ENCODE data around the gene RTL9.

RTL9 gene

DNA sequence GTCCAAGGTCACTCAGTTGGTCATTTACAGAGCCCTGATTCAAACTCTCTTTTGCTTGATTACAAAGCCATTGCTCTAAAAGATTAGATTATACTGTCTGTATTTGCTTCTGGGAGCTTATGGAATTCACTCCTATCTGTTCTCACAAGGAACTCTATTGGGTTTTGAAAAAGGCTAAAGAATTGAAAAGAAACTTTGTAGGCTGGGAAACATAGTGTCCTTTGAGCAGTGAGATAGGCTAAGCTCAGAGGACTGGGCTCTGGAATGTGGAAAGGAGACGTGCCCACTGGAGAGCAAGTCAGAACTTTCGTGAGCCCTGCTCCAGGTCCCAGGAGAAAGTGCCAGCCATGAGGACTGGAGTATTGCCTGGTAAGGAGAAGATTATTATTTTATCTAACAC, at the start of gene RTL9:
TSS of gene RTL9 (plus strand) at position 301 of the 400 bp plus-strand sequence. CDS start 91,770 bp downstream, outside the sequence.
- H3K9me3 ChIP-seq (ENCODE audit: control insufficient read depth in 1 of 2, low read length in 2 of 2) = no peaks in the 10 kb centered on the region
- no peaks in the 10 kb centered on the region for H3K36me3 ChIP-seq (ENCODE audit: control insufficient read depth in 1 of 2, insufficient read depth in 2 of 2, low read length in 2 of 2)
- H3K27me3 ChIP-seq (ENCODE audit: low read depth, low read length) = no peaks in the 10 kb centered on the region
- no peak within 1 kb of the TSS for H3K27ac ChIP-seq (ENCODE audit: low read length)
- no peaks in the 10 kb centered on the region for H3K4me1 ChIP-seq (ENCODE audit: control insufficient read depth in 1 of 2, insufficient read depth in 2 of 2, low read length in 2 of 2)
- no peak within 1 kb of the TSS for H3K4me3 ChIP-seq (ENCODE audit: low read depth in 1 of 2, low read length in 2 of 2)

GRCh38 chrX:110310000-110310790, 48.5 kb upstream of the RTL9 start:
- Histone ChIP-seq H3K27ac (ENCODE audit: low read length) (no peak overlapping the region), H3K9me3 (ENCODE audit: control insufficient read depth in 1 of 2, low read length in 2 of 2) (no peaks in the 10 kb centered on the region), H3K27me3 (ENCODE audit: low read depth, low read length) (no peaks in the 10 kb centered on the region), H3K36me3 (ENCODE audit: control insufficient read depth in 1 of 2, insufficient read depth in 2 of 2, low read length in 2 of 2) (no peaks in the 10 kb centered on the region), H3K4me3 (ENCODE audit: low read depth in 1 of 2, low read length in 2 of 2) (no peak overlapping the region), H3K4me1 (ENCODE audit: control insufficient read depth in 1 of 2, insufficient read depth in 2 of 2, low read length in 2 of 2) (peaks cover 0 to 6% of the 10 kb centered on the region in 2 donors)

DNA sequence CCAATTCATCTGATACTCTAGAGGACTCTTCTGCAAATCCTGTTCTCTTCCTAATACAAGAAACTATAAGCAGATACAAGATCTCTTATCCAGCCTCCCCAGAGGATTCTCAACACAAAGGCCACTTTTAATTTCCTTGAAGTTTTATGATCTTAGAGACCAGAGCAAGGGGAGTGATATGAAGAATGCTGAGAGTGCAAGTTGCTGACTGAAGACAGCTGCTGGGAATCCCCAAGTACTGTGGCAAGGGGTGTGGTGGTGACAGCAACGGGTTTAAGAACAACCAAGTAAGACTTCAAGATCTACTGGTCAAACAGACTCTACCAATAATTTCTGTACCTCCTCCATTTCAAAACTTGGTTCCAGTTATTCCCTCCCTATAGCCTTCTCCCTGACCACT, 47.8 kb upstream of the RTL9 start:
- Histone ChIP-seq H3K27me3 (ENCODE audit: low read depth, low read length) (no peaks in the 10 kb centered on the region), H3K9me3 (ENCODE audit: control insufficient read depth in 1 of 2, low read length in 2 of 2) (no peaks in the 10 kb centered on the region), H3K36me3 (ENCODE audit: control insufficient read depth in 1 of 2, insufficient read depth in 2 of 2, low read length in 2 of 2) (no peaks in the 10 kb centered on the region), H3K27ac (ENCODE audit: low read length) (no peak overlapping the region), H3K4me1 (ENCODE audit: control insufficient read depth in 1 of 2, insufficient read depth in 2 of 2, low read length in 2 of 2) (peaks cover 0 to 6% of the 10 kb centered on the region in 2 donors), H3K4me3 (ENCODE audit: low read depth in 1 of 2, low read length in 2 of 2) (no peak overlapping the region)

DNA sequence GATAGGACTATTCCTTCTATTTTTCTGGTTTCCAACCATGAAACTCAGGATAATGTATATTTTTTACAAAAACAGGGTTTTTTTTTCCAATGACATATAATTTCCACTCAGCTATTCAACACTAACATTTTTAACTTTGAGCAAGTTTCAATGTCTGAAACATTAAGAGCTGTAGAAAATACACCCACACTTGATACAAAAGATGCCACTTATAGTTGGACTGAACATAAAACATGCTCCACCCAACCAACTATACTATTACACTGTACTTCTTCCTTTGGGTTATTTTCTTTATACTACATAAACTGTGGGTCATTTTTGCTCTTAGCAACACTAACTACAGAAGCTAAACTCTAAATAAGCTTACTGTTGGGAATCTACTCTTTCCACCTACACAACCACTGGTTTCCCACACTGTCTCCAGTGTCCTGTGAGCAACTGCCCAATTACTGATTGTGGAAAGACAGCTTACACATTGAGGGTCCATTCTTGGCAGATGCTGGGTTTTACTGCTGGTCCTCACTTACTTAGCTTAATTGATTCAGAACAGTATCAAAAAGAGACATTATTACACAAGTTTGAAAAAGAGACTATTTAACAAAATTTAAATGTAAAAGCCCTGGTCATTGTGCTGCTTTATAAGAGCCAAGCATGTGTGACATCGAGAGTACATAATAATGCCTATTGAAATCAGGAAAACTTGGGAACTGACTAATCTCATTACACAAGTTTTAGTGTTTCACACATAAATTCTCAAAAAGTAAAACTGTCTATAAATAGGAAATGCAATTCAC, 47.0 kb upstream of the RTL9 start:
- H3K4me3 ChIP-seq (ENCODE audit: low read depth in 1 of 2, low read length in 2 of 2) = no peak overlapping the region
- H3K27me3 ChIP-seq (ENCODE audit: low read depth, low read length) = no peaks in the 10 kb centered on the region
- no peaks in the 10 kb centered on the region for H3K36me3 ChIP-seq (ENCODE audit: control insufficient read depth in 1 of 2, insufficient read depth in 2 of 2, low read length in 2 of 2)
- no peaks in the 10 kb centered on the region for H3K9me3 ChIP-seq (ENCODE audit: control insufficient read depth in 1 of 2, low read length in 2 of 2)
- H3K27ac ChIP-seq (ENCODE audit: low read length) = no peak overlapping the region
- peaks cover 0 to 9% of the 10 kb centered on the region in 2 donors for H3K4me1 ChIP-seq (ENCODE audit: control insufficient read depth in 1 of 2, insufficient read depth in 2 of 2, low read length in 2 of 2)

- Histone ChIP-seq H3K9me3 (ENCODE audit: control insufficient read depth in 1 of 2, low read length in 2 of 2) (no peaks in the 10 kb centered on the region), H3K4me1 (ENCODE audit: control insufficient read depth in 1 of 2, insufficient read depth in 2 of 2, low read length in 2 of 2) (peaks cover 0 to 4% of the 10 kb centered on the region in 2 donors), H3K27me3 (ENCODE audit: low read depth, low read length) (no peaks in the 10 kb centered on the region), H3K36me3 (ENCODE audit: control insufficient read depth in 1 of 2, insufficient read depth in 2 of 2, low read length in 2 of 2) (no peaks in the 10 kb centered on the region), H3K27ac (ENCODE audit: low read length) (no peak overlapping the region), H3K4me3 (ENCODE audit: low read depth in 1 of 2, low read length in 2 of 2) (no peak overlapping the region)
These were observed 43.1 kb upstream of the RTL9 start for GRCh38 chrX:110315551-110315950.

DNA sequence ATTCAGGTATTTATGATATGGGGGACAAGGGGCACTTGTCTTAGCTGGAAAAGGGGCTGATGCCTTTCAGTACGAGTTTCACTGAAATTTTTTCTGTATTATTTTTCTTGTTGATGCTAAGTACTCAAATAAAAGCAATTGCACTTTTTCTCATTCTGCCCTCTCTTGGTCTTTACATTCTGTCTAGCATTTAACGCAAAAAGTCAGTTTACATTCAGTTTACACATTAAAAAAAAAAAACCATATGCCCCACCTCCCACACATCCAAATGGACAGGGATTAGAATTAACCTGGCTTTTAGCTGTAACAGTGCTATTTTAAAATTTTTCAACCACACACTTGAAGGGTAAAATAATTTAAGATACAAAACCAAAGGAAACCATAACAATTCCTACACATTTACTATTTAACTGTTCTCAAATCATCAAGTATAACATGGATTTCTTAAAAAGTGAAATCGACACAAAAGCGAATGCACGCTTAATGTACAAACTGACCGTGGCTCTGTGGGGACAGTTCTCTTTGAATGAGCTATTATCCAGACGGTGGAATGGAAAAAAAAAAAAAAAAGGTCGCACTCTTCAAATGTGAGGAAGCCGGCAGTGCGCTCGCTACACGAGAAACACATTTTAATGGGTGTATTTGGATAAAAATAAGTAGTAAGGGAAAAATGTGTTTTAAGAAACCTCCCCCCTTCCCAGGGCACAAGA, 42.1 kb upstream of the RTL9 start:
- no peak overlapping the region for H3K27ac ChIP-seq (ENCODE audit: low read length)
- H3K9me3 ChIP-seq (ENCODE audit: control insufficient read depth in 1 of 2, low read length in 2 of 2) = no peaks in the 10 kb centered on the region
- no peaks in the 10 kb centered on the region for H3K27me3 ChIP-seq (ENCODE audit: low read depth, low read length)
- no peaks in the 10 kb centered on the region for H3K36me3 ChIP-seq (ENCODE audit: control insufficient read depth in 1 of 2, insufficient read depth in 2 of 2, low read length in 2 of 2)
- H3K4me3 ChIP-seq (ENCODE audit: low read depth in 1 of 2, low read length in 2 of 2) = peak overlapping the region; percentile 66 to 78
- peaks cover 0 to 4% of the 10 kb centered on the region in 2 donors for H3K4me1 ChIP-seq (ENCODE audit: control insufficient read depth in 1 of 2, insufficient read depth in 2 of 2, low read length in 2 of 2)

GRCh38 chrX:110317061-110317819, 41.4 kb upstream of the RTL9 start:
- H3K9me3 ChIP-seq (ENCODE audit: control insufficient read depth in 1 of 2, low read length in 2 of 2) = no peaks in the 10 kb centered on the region
- peak overlapping the region; percentile 66 to 78 for H3K4me3 ChIP-seq (ENCODE audit: low read depth in 1 of 2, low read length in 2 of 2)
- H3K27me3 ChIP-seq (ENCODE audit: low read depth, low read length) = no peaks in the 10 kb centered on the region
- peaks cover 0 to 4% of the 10 kb centered on the region in 2 donors for H3K4me1 ChIP-seq (ENCODE audit: control insufficient read depth in 1 of 2, insufficient read depth in 2 of 2, low read length in 2 of 2)
- H3K36me3 ChIP-seq (ENCODE audit: control insufficient read depth in 1 of 2, insufficient read depth in 2 of 2, low read length in 2 of 2) = no peaks in the 10 kb centered on the region
- H3K27ac ChIP-seq (ENCODE audit: low read length) = no peak overlapping the region

DNA sequence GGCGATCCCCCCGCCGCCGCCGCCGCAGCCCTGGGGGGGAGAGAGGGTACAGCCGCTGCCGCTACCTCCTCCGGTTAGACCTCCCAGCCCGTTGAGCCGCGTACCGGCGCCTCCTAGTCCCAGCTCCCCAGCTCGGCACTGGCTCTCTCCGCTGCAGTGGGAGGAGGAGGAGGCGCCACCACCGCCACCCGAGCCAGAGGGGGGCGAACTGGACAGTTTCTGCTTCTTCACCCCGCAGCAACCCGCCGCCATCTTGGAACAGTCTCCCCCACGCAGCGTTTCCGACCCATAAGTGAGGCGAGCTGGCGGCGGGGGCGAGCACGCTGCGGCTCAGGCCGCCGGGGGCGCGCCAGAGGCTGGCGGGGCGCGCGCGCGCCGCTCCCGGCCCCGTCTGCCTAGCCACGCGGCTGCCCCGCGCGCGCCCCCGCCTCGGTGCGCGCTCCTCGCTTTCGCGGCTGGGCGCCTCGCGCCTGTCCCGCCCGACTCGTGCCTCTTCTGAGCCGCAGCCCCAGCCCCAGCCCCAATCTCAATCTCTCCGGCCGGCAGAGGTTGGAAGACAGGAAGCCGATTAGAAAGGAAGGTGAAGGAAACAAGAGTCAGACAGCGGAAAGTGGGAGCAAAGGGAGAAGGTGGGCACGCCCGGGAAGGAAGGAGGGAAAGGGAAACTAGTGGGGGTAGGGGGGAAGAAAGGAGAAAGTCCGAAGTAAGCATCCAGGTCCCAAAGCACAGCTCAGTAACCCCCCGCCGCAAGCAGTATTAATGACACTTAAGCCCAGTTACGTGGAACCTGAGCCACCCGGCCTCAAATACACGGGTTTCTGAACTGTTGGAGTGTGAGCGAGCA, 40.6 kb upstream of the RTL9 start, which contains the start of gene AMMECR1:
TSS of gene AMMECR1 (minus strand) at position 266 of the 844 bp plus-strand sequence. CDS start at position 252, 14 bp downstream.
- Histone ChIP-seq H3K4me3 (ENCODE audit: low read depth in 1 of 2, low read length in 2 of 2) (peak within 1 kb of the TSS; percentile 70 to 78), H3K36me3 (ENCODE audit: control insufficient read depth in 1 of 2, insufficient read depth in 2 of 2, low read length in 2 of 2) (no peaks in the 10 kb centered on the region), H3K9me3 (ENCODE audit: control insufficient read depth in 1 of 2, low read length in 2 of 2) (no peaks in the 10 kb centered on the region), H3K27me3 (ENCODE audit: low read depth, low read length) (no peaks in the 10 kb centered on the region), H3K4me1 (ENCODE audit: control insufficient read depth in 1 of 2, insufficient read depth in 2 of 2, low read length in 2 of 2) (peaks cover 0 to 4% of the 10 kb centered on the region in 2 donors), H3K27ac (ENCODE audit: low read length) (peak within 1 kb of the TSS; percentile 39)

DNA sequence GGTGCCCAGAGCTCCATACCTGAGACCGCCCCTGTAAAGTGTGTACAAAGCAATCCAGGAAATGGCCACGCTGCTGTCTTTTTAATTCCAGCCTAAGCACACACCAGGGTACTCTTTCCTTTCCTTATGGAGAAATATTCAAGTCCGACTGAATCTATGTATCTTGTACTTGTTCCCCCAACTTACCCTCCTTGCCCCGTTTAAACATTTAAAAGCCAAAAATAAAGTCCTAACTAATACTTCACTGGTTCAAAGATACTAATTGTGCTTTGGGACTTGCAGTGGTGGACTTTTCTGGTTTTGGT, 40.0 kb upstream of the RTL9 start:
- no peaks in the 10 kb centered on the region for H3K9me3 ChIP-seq (ENCODE audit: control insufficient read depth in 1 of 2, low read length in 2 of 2)
- peak overlapping the region; percentile 39 for H3K27ac ChIP-seq (ENCODE audit: low read length)
- H3K36me3 ChIP-seq (ENCODE audit: control insufficient read depth in 1 of 2, insufficient read depth in 2 of 2, low read length in 2 of 2) = no peaks in the 10 kb centered on the region
- H3K27me3 ChIP-seq (ENCODE audit: low read depth, low read length) = no peaks in the 10 kb centered on the region
- H3K4me3 ChIP-seq (ENCODE audit: low read depth in 1 of 2, low read length in 2 of 2) = peak overlapping the region; percentile 58 to 70
- peaks cover 0 to 4% of the 10 kb centered on the region in 2 donors for H3K4me1 ChIP-seq (ENCODE audit: control insufficient read depth in 1 of 2, insufficient read depth in 2 of 2, low read length in 2 of 2)

- Histone ChIP-seq H3K4me1 (ENCODE audit: control insufficient read depth in 1 of 2, insufficient read depth in 2 of 2, low read length in 2 of 2) (peaks cover 0 to 4% of the 10 kb centered on the region in 2 donors), H3K9me3 (ENCODE audit: control insufficient read depth in 1 of 2, low read length in 2 of 2) (no peaks in the 10 kb centered on the region), H3K27ac (ENCODE audit: low read length) (no peak overlapping the region), H3K36me3 (ENCODE audit: control insufficient read depth in 1 of 2, insufficient read depth in 2 of 2, low read length in 2 of 2) (no peaks in the 10 kb centered on the region), H3K4me3 (ENCODE audit: low read depth in 1 of 2, low read length in 2 of 2) (no peak overlapping the region), H3K27me3 (ENCODE audit: low read depth, low read length) (no peaks in the 10 kb centered on the region)
These were observed 38.2 kb upstream of the RTL9 start for GRCh38 chrX:110320381-110320987.

All from muscle layer of duodenum (tissue), 2 donors.